ENCODE measurements around the gene LDHA.

GRCh38 chr11:18393581-18394274, 635 bp upstream of the LDHA start:
- no peak for TF ChIP-seq CTCF (IDR thresholded peaks at IDR 0.05)
- no peak for TF ChIP-seq ZFX (IDR thresholded peaks at IDR 0.05; ENCODE audit: borderline replicate concordance)
